ENCODE measurements around the gene MRPL27.
"Not testable (repeated sequence)": the region's sequence is repeated elsewhere in the genome, so short reads cannot be mapped to it uniquely, and the experiment has no call there.

Gene MRPL27

DNA sequence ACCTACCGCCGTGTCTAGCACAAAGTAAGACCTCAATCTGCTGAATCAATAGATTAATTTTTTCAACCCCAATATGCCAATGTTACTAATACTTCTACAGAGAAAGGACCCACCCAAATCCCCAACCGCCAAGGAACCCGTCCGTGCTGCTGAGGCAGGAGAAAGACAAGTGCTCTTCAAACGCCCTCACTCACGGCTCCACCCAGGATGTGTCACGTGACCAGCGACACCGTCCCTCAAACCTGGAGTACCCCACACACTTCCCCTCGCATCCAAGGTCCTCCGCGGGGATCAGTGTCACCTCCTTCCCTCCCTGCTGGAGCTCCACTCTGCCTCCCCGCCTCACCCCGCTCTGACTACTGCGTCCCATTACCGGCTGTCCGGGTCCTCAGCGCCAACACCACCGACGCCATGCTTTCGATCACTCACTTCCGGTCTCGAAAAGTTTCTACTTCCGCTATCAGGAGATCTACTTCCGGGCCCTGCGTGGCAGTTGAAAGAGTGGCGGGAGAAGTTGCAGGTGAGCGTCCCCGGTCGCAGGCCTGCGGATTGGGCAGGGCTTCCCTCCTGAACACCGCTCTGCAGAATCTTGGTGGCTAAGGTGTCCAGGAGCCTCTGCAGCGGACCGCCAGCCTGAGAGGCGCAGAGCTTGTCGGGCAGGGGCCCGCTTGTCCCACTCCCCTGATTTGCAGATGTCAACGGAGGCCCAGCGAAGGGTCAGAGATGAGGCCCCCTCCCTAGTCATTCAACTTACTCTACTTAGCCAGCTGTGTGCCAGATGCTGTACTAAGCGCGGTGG lies at the start of gene MRPL27, which contains the start of gene EME1:
Gene MRPL27, minus strand, starts transcription at position 427 of the 799 bp plus-strand sequence. Its CDS starts 14 bp downstream, at position 413.
Gene EME1, plus strand, starts transcription at position 472 of the 799 bp plus-strand sequence. CDS start 1,980 bp downstream, outside the sequence.
- DNase-seq (ENCODE audit: low read depth): peak; percentile 71

DNA sequence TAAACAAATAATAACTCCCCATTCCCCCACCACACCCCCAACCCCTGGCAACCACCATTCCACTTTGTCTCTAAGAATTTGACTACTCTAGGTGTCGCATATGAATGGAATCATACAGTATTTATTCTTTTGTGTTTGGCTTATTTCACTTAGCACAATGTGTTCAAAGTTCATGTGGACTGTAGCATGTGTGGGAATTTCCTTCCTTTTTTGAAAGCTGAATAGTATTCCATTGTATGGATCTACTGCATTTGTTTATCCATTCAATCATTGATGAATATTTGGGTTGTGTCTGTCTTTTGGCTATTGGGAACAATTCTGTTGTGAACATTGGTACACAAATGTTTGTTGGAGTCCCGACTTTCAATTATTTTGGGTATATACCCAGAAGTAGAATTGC lies 49.8 kb upstream of the MRPL27 start:
- DNase-seq (ENCODE audit: low read depth): no peak

DNA sequence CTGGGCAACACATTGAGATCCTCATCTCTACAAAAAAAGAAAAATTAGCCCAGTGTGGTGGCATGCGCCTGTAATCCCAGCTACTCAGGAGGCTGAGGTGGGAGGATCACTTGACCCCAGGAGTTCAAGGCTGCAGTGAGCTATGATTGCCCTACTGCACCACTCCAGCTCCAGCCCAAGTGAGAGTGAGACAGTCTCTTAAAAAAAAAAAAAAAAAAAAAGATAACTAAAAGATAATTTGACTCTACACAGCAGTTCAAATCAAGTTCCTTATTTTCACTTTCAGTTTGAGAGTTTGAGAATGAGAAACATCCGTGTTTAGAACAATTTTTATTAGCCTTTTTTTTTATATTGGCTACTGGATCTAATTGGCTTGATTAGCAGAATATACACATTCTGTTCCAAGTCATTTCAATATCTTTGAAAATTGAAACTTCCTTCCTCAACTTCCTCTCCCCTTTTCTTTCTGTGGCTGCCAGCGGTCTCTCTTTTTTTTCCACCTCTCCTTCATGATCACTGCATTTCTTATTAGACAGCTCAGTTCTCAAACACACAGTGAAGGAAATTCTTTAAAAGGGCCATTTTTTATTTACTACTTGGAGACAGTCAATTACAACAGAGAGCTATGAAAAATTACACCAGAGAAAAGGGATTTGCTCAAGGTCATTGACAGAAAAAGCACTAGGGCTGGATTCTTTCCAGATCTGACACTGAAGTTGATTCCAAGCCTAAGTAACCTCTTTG lies 48.5 kb upstream of the MRPL27 start:
- DNase-seq (ENCODE audit: low read depth): no peak

DNA sequence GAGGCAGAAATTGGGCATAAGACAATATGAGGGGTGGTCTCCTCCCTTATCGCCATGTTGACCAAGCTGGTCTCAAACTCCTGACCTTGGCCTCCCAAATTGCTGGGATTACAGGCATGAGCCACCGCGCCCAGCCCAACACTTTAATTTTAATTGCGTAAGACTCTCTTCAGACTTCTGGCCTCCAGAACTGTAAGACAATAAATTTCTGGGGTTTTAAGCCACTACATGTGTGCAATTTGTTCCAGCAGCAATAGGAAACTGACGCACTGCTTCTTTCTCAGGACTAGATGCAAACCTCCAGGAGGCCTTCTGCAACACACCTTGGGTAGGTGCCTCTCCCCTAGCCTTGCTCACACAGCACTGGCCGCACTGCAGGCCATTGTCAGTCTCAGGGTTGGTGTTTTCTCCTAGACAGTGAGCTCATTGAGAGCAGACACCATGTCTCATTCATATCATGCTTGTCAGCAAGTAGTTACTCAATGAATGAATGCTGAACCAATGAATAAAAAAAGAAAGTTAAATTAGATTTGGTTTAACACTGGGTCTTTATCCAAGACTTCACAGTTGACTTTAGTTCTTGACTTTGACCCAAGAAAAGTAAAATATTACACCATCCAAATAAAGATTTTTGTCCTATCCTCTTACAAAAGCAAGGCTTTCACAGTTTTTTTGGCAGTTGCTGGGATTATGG lies 47.6 kb upstream of the MRPL27 start:
- DNase-seq (ENCODE audit: low read depth): no peak

DNA sequence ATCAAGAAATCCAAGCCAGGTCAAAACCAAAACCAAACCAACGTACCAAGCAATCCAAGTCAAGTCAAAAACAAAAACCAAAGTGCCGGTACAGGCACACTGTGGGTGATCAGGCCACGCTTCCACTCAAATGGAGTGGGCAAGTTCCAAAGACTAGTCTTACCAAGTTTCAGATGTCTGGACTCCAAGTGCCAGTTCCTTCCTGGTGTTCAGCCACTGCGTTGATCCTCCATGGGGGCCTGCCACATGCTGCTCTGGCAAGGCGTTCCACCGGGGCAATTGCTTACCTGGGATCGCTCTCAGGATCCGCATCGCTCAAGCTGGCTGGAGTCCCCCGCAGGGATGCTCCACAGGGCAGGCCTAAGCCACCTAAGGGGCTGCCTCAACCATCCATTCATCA lies 46.6 kb upstream of the MRPL27 start:
- DNase-seq (ENCODE audit: low read depth): not testable (repeated sequence)

DNA sequence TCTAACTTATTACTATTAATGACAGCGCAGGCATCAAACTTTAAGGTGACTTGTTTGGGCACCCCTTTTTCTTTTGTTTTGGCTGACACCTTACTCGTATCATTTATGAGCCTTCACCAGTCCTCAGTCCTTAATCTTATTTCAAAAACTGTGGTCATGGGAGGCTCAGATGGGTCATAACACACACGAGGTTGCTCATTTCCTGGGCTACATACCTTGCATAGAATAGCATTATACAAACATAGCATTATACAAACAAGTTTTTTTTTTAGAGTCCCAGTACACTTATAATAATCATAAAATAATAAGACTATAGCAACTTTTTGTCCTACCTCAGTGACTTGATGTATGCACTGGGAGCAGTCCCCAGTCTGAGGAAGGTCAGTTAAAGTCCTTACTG lies 41.8 kb upstream of the MRPL27 start:
- no peak for DNase-seq (ENCODE audit: low read depth)

DNA sequence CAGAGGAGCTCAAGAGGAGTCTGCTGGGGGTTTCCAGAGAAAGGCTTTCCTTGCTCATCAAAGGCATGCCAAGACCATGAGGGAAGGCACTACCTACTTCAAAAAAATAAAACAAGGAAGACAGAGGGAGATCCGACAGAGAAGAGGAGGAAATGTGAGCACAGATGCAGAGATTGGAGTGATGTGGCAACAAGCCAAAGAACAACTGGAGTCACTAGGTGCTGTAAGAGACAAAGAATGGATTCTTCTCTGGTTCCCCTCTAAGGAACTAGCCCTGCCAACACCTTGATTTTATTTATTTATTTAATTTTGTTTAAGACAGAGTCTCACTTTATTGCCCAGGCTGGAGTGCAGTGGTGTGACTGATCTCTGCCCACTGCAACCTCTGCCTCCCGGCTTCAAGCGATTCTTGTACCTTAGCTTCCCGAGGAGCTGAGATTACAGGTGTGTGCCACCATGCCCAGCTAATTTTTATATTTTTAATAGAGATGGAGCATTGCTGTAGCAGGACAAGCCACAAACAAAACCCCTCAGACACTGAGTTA lies 39.3 kb upstream of the MRPL27 start:
- DNase-seq (ENCODE audit: low read depth): no peak

DNA sequence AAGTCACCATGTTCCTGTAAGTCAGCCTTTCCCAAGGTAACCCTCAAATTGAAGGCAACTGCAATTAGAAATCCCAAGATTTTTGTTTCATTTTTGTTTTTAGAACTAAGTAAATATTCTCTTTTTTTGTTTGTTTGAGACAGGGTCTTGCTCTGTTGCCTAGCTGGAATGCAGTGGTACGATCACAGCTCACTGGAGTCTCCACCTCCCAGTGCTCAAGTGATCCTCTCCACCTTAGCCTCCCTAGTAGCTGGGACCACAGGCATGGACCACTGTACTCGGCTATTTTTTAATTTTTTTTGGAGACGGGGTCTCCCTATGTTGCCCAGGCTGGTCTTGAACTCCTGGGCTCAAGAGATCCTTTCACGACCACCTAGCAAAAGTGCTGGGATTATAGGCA lies 34.9 kb upstream of the MRPL27 start:
- no peak for DNase-seq (ENCODE audit: low read depth)

DNA sequence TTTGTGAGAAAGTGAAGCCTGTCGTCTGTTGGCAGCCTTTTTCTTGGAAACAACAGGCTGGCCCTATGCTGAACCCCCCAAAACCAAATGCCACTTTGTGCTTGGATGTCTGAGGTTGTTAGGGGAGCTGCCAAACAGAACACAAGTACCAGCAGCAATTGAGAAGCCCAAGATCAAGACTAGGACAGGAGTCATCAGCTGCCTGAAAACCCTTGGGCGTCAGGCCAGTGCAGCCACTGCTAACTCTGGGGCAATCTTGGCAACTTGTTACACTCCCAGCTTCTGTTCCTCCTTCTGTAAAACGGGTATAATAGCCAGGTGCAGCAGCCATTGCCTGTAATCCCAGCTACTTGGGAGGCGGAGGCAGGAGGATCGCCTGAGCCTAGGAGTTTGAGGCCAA lies 33.6 kb upstream of the MRPL27 start:
- no peak for DNase-seq (ENCODE audit: low read depth)

DNA sequence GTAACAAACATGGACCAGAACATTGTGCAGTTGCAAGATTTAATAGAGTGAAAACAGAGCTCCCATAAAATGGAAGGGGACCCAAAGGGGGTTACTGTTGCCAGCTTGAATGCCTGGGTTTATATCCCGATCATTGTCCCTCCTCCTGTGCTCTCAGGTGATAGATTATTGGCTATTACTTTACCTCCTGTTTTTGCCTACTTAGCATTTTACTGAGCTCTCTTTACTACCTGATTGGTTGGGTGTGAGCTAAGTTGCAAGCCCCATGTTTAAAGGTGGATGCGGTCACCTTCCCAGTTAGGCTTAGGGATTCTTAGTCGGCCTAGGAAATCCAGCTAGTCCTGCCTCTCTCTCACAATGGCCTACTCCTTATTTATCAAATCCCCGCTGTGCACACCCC lies 32.4 kb upstream of the MRPL27 start:
- not testable (repeated sequence) for DNase-seq (ENCODE audit: low read depth)

DNA sequence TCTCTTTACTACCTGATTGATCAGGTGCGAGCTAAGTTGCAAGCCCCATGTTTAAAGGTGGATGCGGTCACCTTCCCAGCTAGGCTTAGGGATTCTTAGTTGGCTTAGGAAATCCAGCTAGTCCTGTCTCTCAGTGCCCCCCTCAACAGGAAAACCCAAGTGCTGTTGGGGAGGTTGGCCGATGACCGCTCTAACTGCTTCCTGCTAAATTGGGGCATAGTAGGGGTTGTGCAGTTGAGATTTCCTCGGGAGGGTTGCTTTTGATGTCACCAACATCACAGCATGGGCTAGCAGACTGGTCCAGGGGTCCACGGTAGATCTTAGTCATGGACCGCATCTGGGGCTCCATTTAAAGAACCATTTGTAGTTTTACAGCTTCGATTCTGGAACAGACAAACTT lies 26.6 kb upstream of the MRPL27 start:
- not testable (repeated sequence) for DNase-seq (ENCODE audit: low read depth)

DNA sequence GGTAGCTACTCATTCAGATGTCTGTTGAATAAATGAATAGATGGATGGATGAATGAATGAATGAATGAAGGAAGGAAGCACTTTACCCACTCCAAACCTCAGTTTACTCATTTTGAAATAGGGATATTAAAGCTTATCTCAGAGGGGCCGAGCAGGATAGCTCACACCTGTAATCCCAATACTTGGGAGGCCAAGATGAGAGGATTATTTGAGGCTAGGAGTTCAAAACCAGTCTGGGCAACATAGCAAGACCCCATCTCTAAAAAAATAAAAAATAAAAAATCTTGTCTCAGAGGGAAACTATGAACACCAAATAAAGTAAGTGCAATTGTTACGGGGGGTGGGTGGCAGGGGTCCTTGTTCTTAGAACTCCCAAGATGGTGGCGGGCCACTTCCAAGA lies 25.7 kb upstream of the MRPL27 start:
- DNase-seq (ENCODE audit: low read depth): not testable (repeated sequence)

DNA sequence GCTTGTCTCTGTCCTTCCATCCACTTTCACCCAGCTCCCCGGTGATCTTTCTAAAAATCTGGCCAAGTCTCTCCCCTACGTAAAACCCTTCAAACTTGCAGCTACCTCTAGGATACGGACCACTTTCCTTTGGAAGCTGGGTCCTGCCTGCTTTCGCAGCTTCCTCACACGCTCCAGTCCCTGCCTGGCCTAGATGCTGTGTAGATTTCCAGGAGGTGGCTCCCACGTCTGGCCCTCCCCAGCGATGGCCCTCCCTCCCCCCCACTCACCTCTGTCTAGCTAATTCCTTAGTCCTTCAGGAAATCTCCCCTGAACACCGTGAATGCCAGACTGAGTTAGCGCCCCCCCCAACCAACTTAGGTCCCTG lies 24.9 kb upstream of the MRPL27 start:
- DNase-seq (ENCODE audit: low read depth): no peak

DNA sequence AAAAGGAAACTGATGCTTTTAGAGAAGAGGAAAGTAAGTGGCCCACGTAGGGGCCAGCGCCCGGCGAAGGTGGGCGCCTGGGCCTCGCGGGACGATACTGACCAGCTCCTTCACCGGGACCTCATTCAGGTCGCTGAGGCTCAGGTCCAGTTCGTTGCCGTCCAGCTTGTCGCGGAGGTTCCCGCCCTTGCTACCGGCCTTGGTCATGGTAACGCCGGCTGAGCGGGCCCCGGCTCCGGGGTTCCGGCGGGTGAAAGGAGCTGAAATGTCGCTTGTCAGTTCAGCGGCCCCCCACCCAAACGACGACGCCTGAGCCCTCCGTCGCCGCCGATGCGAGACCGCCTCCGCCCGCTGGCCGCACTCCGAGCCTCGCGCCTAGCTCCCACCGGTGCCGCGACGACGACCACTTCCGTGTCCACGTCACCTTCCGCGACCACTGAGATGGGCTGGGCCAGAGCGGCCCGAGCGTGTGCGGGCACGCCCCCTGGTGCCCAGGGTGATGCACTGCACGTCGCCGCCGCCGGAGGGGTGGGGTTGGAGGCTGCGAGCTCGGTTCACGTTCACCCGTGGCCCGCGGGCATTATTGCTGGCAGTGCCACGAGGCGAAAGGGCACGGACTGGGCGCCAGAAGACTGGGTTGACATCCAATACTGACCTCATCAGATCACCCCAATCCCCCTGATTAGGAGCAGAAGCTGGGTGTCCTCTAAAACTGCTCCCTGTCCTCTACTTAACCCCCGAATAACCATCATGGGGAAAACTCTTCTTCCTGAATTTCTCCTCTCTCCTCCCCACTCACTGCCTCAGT lies 24.3 kb upstream of the MRPL27 start, which contains the start of gene LRRC59:
Gene LRRC59, minus strand, starts transcription at position 413 of the 808 bp plus-strand sequence. Its CDS starts 206 bp downstream, at position 207.
- DNase-seq (ENCODE audit: low read depth): peak; percentile 90

DNA sequence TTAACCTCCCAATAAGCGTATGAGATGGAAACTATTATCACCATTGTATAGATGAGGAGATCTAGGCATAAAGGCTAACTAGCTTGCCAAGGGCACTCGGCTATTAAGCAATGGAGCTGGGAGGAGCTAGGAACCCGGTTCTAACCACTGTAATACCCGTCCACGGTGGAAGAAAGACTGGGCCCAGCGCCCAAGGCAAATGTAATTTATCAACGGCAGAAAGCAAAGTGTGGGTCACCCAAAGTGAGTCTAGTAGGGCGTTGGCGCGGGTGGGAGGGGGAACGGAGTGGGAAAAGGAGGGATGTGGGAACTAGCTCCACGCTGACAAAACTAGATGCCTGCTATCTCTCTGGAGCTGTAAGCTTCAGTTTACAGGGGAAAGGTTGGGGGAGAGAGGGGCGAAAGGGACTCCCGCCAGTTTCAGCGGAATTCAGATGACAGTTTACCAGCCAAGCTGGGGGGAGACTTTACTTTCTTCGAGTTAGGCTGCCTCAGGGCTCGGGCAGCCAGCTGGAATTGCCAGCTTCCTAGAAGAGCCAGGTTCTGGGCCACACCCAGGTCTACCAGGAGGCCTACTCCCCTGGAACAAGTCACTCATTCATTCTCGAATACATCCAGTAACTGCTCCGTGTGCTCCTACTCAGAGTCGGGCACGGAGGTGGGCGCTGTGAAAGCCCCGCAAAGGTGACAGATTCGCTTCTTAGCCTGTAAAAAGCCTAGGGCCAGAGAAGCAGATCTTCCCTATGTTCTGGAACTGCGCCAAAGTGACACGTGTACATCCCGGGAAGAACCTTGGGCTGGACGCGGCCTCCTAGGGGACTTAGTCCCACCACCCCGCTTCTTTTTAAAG lies 23.5 kb upstream of the MRPL27 start:
- DNase-seq (ENCODE audit: low read depth): no peak

DNA sequence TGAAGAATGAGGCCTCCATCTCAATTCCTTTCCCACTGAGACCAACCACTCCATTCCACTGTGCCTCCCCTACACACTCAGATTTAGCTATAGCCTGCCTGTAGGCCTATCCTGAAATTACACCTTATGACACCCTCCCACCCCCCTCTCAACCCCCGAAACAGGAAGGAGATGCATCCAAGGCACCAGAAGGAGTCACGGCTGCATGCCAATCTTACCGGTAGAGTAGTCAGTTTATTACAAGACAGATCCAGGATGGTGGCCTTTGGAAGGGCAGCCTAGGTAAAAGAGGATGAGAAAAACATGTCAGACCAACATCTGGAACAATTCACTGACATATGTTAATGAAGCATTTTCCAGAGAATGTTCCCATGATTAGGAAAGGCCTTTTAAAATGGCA lies 21.7 kb upstream of the MRPL27 start:
- DNase-seq (ENCODE audit: low read depth): no peak

DNA sequence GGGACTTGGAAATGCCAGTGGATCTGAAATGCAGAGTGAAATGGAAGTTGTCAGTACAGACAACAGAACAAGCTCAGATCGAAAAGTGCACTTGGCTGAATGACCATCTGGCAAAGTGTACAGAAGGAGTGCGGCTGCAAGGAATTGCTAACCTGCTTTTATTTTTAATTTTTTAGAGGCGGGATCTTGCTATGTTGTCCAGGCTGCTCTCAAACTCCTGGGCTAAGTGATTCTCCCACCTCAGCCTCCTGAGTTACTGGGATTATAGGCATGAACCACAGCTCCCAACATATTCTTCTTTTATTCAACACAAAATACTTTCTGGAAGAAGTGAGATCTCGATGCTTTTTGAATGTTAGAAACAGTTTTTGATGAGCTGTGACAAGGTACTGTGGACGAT lies 20.7 kb upstream of the MRPL27 start:
- no peak for DNase-seq (ENCODE audit: low read depth)

DNA sequence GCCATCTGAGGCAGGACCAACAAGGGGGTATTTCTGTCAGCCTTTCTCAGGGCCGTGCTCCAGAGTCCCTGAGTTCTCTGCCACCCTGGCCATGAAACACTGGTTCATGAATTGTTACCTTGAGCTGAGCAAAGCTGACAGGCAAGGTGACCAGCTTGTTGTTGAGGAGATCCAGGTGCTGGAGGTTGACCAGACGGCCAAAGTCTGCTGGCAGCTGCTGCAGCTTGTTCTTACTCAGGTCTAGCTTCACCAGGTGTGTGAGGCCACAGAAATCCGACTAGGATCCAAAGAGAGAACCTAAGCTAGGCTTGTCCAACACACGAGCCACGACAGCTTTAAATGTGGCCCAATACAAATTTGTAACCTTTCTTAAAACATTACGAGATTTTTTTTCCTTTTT lies 19.6 kb upstream of the MRPL27 start:
- DNase-seq (ENCODE audit: low read depth): no peak

DNA sequence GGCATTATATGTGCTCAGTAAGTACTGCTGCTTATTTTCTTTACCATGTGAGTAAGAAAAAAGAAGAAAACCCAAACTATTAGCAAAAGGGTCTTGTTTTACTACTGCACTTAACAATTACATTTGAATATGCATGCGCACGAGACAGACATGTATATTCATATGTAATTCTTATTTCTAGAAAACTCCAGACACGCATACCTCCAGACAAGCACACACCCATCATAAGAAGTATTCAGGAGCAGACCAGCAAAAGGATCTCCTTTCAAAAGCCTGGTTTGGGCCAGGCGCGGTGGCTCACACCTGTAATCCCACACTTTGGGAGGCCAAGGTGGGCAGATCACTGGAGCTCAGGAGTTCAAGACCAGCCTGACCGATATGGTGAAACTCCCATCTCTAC lies 16.6 kb upstream of the MRPL27 start:
- no peak for DNase-seq (ENCODE audit: low read depth)

DNA sequence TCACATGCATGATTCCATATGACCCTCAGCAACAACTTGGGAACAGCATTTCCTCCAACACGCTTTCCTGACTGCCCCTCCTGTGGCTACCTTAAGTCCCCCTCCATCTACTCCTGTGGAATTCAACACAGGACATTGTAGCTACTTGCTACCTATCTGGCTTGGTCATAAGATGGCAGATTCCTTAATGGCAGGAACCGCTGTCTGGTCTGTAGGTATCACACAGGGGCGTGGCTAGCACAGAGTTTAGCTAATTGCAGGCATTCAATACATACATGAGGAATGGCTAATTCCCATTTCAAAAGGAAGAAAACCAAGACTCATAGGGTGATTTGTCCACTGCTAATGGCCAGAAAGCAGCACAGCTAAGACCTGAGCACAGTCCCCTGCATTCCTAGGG lies 15.7 kb upstream of the MRPL27 start:
- DNase-seq (ENCODE audit: low read depth): no peak

DNA sequence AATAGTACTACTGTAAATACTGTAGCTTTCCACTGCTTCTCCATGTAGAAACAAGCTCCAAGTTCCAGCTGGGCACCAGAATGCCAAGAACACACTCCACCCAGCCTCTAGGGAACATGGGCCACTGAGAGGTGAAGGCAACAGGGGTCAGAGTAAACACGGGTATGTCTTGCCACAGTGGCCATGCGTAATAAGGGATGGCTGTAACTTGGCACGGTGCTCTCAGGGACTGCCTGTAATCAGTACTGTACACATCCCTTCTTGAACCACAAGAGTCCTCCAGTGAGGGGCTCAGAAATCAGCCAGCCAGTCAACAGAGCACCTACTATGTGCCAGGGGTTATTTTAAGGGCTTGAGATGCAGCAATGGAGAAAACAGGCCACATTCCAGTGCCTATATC lies 13.5 kb upstream of the MRPL27 start:
- DNase-seq (ENCODE audit: low read depth): no peak
